SK-N-SH treated with all-trans-retinoic acid at 6 μM for 48 hours (cell line): ENCODE measurements around the gene MEIOC.

Experiments used
- ARNTL ChIP-seq: fragments of 450-650 bp; formaldehyde crosslinking; IDR thresholded peaks from 2 replicates; pipeline ENCODE4 v1.5.0; 2020; ENCODE audit warnings: low read depth, mild to moderate bottlenecking, moderate library complexity, borderline replicate concordance
- CSDC2 ChIP-seq: fragments of 250-450 bp; sonication (Bioruptor Pico); IDR thresholded peaks from 2 replicates; pipeline ENCODE4 v1.5.0; 2020; ENCODE audit warnings: mild to moderate bottlenecking, moderate library complexity
- ESRRG ChIP-seq: fragments of 250-450 bp; sonication (Bioruptor Pico); IDR thresholded peaks from 2 replicates; pipeline ENCODE4 v1.6.1; 2021; ENCODE audit warnings: mild to moderate bottlenecking
- OSR1 ChIP-seq: fragments of 250-450 bp; sonication (Bioruptor Pico); IDR thresholded peaks from 2 replicates; pipeline ENCODE4 v1.8.0; 2022; ENCODE audit warnings: moderate library complexity, mild to moderate bottlenecking, inconsistent platforms
- SNAI2 ChIP-seq: fragments of 250-450 bp; sonication (Bioruptor Pico); IDR thresholded peaks from 2 replicates; pipeline ENCODE4 v1.5.0; 2020; ENCODE audit warnings: mild to moderate bottlenecking, moderate library complexity
- TCF4 ChIP-seq: fragments of 250-450 bp; sonication (Bioruptor Pico); IDR thresholded peaks from 2 replicates; pipeline ENCODE4 v1.8.0; 2021; ENCODE audit warnings: mild to moderate bottlenecking, moderate library complexity, borderline replicate concordance
- ZFP30 ChIP-seq: fragments of 450-650 bp; formaldehyde crosslinking; IDR thresholded peaks from 2 replicates; pipeline ENCODE4 v1.5.0; 2022; ENCODE audit warnings: mild to moderate bottlenecking, moderate library complexity
- ZNF565 ChIP-seq: fragments of 450-650 bp; formaldehyde crosslinking; conservative IDR thresholded peaks from 2 replicates; pipeline ENCODE4 v1.5.0; 2020; ENCODE audit warnings: low read depth, mild to moderate bottlenecking, moderate library complexity
- ZNF70 ChIP-seq: fragments of 450-650 bp; formaldehyde crosslinking; IDR thresholded peaks from 2 replicates; pipeline ENCODE4 v1.5.0; 2020; ENCODE audit warnings: mild to moderate bottlenecking, moderate library complexity
- TF ChIP-seq, protein P1 (sequence below): fragments of 250-450 bp; sonication (Bioruptor Pico); IDR thresholded peaks from 2 replicates; pipeline ENCODE4 v1.5.1; 2020; ENCODE audit warnings: low read depth, mild to moderate bottlenecking, moderate library complexity
- TF ChIP-seq, protein P2 (sequence below): fragments of 250-450 bp; sonication (Bioruptor Pico); IDR thresholded peaks from 2 replicates; pipeline ENCODE4 v1.8.0; 2020; ENCODE audit warnings: mild to moderate bottlenecking, moderate library complexity, borderline replicate concordance
- TF ChIP-seq, protein P3 (sequence below): fragments of 250-450 bp; sonication (Bioruptor Pico); IDR thresholded peaks from 2 replicates; pipeline ENCODE4 v1.8.0; 2021; ENCODE audit warnings: low read depth, mild to moderate bottlenecking, moderate library complexity, borderline replicate concordance
- TF ChIP-seq, protein P4 (sequence below): fragments of 250-450 bp; sonication (Bioruptor Pico); IDR thresholded peaks from 2 replicates; pipeline ENCODE4 v1.5.0; 2020; ENCODE audit warnings: mild to moderate bottlenecking, moderate library complexity

DNA sequence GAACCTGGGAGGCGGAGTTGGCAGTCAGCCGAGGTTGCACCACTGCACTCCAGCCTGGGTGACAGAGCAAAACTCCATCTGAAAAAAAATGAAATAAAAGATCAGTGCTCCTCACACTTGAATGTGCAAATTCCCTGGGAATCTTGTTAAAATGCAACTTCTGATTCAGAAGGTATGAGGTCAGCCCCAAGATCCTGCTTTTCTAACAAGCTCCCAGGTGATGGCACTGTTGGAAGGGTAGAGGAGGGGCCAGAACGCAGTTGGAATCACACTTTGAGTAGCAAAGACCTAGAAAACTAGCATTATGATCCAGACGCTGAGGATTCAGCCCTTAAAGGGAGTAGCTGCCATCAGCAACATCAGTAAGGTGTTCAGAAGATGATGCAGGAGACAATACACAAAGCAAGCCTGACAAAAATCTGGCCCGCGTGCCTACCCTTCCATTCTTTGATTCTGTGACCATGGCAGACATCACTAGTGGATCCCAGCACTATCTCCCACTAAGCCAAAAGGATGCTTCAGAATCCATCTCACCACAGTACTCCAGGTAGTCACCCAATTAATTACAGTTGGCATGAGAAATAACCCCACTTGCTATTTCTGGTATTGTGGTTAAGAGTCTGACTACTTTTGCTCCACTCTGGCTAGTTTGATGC lies 33.1 kb upstream of the MEIOC start:
- no peak for TF ChIP-seq OSR1 (CRISPR knock-in tag)
- TF ChIP-seq, protein P1, sequence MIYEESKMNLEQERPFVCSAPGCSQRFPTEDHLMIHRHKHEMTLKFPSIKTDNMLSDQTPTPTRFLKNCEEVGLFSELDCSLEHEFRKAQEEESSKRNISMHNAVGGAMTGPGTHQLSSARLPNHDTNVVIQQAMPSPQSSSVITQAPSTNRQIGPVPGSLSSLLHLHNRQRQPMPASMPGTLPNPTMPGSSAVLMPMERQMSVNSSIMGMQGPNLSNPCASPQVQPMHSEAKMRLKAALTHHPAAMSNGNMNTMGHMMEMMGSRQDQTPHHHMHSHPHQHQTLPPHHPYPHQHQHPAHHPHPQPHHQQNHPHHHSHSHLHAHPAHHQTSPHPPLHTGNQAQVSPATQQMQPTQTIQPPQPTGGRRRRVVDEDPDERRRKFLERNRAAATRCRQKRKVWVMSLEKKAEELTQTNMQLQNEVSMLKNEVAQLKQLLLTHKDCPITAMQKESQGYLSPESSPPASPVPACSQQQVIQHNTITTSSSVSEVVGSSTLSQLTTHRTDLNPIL = no peak
- no peak for TF ChIP-seq ESRRG (CRISPR knock-in tag)
- no peak for TF ChIP-seq ZNF70 (CRISPR knock-in tag)
- no peak for TF ChIP-seq ZNF565
- TF ChIP-seq, protein P2, sequence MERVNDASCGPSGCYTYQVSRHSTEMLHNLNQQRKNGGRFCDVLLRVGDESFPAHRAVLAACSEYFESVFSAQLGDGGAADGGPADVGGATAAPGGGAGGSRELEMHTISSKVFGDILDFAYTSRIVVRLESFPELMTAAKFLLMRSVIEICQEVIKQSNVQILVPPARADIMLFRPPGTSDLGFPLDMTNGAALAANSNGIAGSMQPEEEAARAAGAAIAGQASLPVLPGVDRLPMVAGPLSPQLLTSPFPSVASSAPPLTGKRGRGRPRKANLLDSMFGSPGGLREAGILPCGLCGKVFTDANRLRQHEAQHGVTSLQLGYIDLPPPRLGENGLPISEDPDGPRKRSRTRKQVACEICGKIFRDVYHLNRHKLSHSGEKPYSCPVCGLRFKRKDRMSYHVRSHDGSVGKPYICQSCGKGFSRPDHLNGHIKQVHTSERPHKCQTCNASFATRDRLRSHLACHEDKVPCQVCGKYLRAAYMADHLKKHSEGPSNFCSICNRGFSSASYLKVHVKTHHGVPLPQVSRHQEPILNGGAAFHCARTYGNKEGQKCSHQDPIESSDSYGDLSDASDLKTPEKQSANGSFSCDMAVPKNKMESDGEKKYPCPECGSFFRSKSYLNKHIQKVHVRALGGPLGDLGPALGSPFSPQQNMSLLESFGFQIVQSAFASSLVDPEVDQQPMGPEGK (CRISPR knock-in tag) = no peak
- no peak for TF ChIP-seq CSDC2
- no peak for TF ChIP-seq ZFP30 (CRISPR knock-in tag)
- TF ChIP-seq, protein P3, sequence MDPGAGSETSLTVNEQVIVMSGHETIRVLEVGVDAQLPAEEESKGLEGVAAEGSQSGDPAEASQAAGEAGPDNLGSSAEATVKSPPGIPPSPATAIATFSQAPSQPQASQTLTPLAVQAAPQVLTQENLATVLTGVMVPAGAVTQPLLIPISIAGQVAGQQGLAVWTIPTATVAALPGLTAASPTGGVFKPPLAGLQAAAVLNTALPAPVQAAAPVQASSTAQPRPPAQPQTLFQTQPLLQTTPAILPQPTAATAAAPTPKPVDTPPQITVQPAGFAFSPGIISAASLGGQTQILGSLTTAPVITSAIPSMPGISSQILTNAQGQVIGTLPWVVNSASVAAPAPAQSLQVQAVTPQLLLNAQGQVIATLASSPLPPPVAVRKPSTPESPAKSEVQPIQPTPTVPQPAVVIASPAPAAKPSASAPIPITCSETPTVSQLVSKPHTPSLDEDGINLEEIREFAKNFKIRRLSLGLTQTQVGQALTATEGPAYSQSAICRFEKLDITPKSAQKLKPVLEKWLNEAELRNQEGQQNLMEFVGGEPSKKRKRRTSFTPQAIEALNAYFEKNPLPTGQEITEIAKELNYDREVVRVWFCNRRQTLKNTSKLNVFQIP (CRISPR knock-in tag) = no peak
- TF ChIP-seq, protein P4, sequence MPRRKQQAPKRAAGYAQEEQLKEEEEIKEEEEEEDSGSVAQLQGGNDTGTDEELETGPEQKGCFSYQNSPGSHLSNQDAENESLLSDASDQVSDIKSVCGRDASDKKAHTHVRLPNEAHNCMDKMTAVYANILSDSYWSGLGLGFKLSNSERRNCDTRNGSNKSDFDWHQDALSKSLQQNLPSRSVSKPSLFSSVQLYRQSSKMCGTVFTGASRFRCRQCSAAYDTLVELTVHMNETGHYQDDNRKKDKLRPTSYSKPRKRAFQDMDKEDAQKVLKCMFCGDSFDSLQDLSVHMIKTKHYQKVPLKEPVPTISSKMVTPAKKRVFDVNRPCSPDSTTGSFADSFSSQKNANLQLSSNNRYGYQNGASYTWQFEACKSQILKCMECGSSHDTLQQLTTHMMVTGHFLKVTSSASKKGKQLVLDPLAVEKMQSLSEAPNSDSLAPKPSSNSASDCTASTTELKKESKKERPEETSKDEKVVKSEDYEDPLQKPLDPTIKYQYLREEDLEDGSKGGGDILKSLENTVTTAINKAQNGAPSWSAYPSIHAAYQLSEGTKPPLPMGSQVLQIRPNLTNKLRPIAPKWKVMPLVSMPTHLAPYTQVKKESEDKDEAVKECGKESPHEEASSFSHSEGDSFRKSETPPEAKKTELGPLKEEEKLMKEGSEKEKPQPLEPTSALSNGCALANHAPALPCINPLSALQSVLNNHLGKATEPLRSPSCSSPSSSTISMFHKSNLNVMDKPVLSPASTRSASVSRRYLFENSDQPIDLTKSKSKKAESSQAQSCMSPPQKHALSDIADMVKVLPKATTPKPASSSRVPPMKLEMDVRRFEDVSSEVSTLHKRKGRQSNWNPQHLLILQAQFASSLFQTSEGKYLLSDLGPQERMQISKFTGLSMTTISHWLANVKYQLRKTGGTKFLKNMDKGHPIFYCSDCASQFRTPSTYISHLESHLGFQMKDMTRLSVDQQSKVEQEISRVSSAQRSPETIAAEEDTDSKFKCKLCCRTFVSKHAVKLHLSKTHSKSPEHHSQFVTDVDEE (CRISPR knock-in tag) = no peak
- no peak for TF ChIP-seq TCF4 (CRISPR knock-in tag)
- TF ChIP-seq SNAI2 (CRISPR knock-in tag) = no peak
- TF ChIP-seq ARNTL (CRISPR knock-in tag) = no peak
